Smooth muscle cell (in vitro differentiated cells): ENCODE results near the gene BCAS3. TPM values are rescaled to one million over a fixed set of nuclear protein-coding genes. Genes with fewer than 3 reads are reported as not detected.

Experiments
- DNase-seq: peaks from one replicate; lab custom pipeline; 2025; ENCODE audit not compliant: unreplicated experiment; lab: John Stamatoyannopoulos, UW
- H2AFZ ChIP-seq: fragments of 200-600 bp; sonication (generic); 2 replicates; pipeline ENCODE4 v1.6.0; 2016; ENCODE audit warnings: antibody characterized with exemption, low read depth, mild to moderate bottlenecking
- H3F3A ChIP-seq: fragments of 200-600 bp; sonication (generic); 2 replicates; pipeline ENCODE4 v1.6.0; 2017; ENCODE audit warnings: antibody characterized with exemption, low read depth
- H3K27ac ChIP-seq: fragments of 200-600 bp; sonication (generic); 2 replicates; pipeline ENCODE4 v1.5.1; 2016; ENCODE audit warnings: low read depth, mild to moderate bottlenecking
- H3K27me3 ChIP-seq: fragments of 200-600 bp; sonication (generic); 2 replicates; pipeline ENCODE4 v1.6.1; 2016; ENCODE audit warnings: low read depth, mild to moderate bottlenecking
- H3K36me3 ChIP-seq: fragments of 200-600 bp; sonication (generic); 2 replicates; pipeline ENCODE4 v1.5.1; 2016; ENCODE audit warnings: low read depth
- H3K4me1 ChIP-seq: fragments of 200-600 bp; sonication (generic); 2 replicates; pipeline ENCODE4 v1.5.1; 2016; ENCODE audit warnings: low read depth
- H3K4me2 ChIP-seq: fragments of 200-600 bp; sonication (generic); 2 replicates; pipeline ENCODE4 v1.6.0; 2016; ENCODE audit warnings: mild to moderate bottlenecking
- H3K4me3 ChIP-seq: fragments of 200-600 bp; sonication (generic); 2 replicates; pipeline ENCODE4 v1.5.1; 2016; ENCODE audit warnings: mild to moderate bottlenecking
- H3K79me2 ChIP-seq: fragments of 200-600 bp; sonication (generic); 2 replicates; pipeline ENCODE4 v1.6.0; 2016; ENCODE audit warnings: low read depth, mild to moderate bottlenecking
- H3K9ac ChIP-seq: fragments of 200-600 bp; sonication (generic); 2 replicates; pipeline ENCODE4 v1.6.0; 2016; ENCODE audit warnings: low read depth
- H3K9me3 ChIP-seq: fragments of 200-600 bp; sonication (generic); replicated peaks from 2 replicates; pipeline ENCODE4 v1.5.1; 2016; ENCODE audit warnings: low read depth
- H4K20me1 ChIP-seq: fragments of 200-600 bp; sonication (generic); 2 replicates; pipeline ENCODE4 v1.6.0; 2016; ENCODE audit warnings: low read depth
- WGBS: methylation state at CpG from one replicate; pipeline ENCODE4 v1.1.7; 2016; ENCODE audit warnings: low lambda C conversion rate; 5-methylcytosine and 5-hydroxymethylcytosine counted together
- polyA plus RNA-seq: library from polyadenylated mRNA; unstranded; fragments of >200 nt; fragmentation: Nextera tagmentation; extraction: Ambion mirVana; gene quantifications from 2 replicates; pipeline ENCODE4 v1.2.1, GENCODE V29; 2016
- total RNA-seq: library from RNA; depleted of rRNA; stranded (reverse); fragments of >200 nt; gene quantifications from 2 replicates; pipeline ENCODE4 v1.2.3, GENCODE V29; 2014
- TF ChIP-seq, protein P1 (sequence below): fragments of 200-600 bp; sonication (generic); IDR thresholded peaks from 2 replicates; pipeline ENCODE4 v1.5.1; 2017; ENCODE audit warnings: borderline replicate concordance, mild to moderate bottlenecking, antibody characterized with exemption; ENCODE audit not compliant: insufficient read depth, poor library complexity, severe bottlenecking

BCAS3 gene
- total and polyA plus RNA-seq, 2 experiments from 2014 or later, result 17.2 to 54.5 TPM

DNA sequence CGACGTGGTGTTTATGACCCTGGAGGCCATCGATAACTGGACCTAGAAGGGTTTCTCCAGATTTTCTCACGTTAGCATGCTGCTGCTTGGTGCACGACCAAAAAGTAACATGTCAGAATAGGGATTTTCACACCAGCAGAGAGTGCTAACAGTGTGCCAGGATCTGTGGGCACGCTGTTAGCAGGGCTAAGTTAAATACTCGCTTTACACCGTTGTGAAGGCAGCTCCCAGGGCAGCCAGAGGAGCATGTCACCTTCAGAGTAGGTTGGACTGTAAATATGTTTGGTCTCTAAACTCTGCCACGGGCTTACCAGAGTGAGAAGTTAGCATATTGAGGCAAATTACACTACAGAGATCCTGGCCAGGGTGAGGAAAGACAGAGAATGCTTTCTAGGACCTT, 608.8 kb downstream of the BCAS3 start:
- no peak for DNase-seq
- Histone ChIP-seq H4K20me1 (no peaks in the 10 kb centered on the region), H3K4me2 (peak overlapping the region; percentile 79), H3K4me3 (no peak overlapping the region), H3K4me1 (peaks cover 31% of the 10 kb centered on the region), H3K79me2 (no peaks in the 10 kb centered on the region), H3K27me3 (no peaks in the 10 kb centered on the region), H3K36me3 (no peaks in the 10 kb centered on the region), H2AFZ (no peak overlapping the region), H3F3A (peaks cover 43% of the 10 kb centered on the region), H3K9me3 (no peaks in the 10 kb centered on the region), H3K9ac (peak overlapping the region; percentile 53), H3K27ac (peak overlapping the region; percentile 94)
- WGBS, result 23% methylated on average over 9 of the region's 9 CpGs
- TF ChIP-seq, protein P1, sequence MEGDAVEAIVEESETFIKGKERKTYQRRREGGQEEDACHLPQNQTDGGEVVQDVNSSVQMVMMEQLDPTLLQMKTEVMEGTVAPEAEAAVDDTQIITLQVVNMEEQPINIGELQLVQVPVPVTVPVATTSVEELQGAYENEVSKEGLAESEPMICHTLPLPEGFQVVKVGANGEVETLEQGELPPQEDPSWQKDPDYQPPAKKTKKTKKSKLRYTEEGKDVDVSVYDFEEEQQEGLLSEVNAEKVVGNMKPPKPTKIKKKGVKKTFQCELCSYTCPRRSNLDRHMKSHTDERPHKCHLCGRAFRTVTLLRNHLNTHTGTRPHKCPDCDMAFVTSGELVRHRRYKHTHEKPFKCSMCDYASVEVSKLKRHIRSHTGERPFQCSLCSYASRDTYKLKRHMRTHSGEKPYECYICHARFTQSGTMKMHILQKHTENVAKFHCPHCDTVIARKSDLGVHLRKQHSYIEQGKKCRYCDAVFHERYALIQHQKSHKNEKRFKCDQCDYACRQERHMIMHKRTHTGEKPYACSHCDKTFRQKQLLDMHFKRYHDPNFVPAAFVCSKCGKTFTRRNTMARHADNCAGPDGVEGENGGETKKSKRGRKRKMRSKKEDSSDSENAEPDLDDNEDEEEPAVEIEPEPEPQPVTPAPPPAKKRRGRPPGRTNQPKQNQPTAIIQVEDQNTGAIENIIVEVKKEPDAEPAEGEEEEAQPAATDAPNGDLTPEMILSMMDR, result no peak

DNA sequence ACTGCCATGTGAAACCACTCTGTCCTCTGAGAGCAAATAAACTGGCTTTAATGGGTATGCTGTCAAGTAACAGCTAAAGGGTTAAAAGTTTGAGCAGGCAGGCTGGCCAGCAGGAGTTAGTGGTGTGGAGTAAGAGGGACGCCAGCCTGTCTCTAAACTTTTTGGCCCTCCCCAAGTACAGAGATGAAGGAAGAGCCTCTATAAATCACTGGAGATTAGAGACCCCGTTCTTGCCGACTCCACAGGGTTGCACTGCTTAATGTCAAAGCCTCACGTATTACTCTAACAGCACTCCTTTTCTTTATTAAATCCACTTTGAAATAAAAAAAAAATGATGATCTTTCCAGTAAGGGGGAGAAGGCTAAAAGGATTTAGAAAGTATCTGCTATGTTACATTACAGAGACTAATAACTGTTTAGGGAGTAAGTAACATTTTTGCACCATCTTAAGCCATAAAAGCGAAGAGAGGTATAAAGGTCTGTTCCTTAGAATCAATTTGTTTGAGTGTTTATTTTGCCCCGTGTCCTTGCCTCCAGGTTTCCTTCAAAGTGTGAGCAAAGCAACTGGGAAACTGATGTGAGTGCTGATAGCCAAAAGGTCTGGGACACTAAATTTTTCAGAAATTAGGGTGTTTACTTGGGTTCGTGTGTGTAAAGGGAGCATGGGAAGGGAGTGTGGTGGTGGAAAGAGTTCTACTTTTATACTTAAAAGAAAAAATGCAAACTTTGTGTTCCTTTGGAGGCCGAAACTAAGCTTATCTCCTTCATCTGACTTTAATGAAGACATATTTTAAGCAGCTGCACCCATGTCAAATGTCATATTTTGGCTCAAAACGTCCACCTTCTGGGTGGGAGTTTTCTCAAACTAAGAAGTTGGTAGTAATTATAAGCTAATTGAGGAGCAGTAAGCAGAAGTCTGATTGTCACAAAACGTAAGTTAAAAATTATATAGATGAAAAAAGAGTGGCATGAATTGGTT, 612.0 kb downstream of the BCAS3 start:
- Histone ChIP-seq H3K27me3 (no peaks in the 10 kb centered on the region), H4K20me1 (no peaks in the 10 kb centered on the region), H3K36me3 (no peaks in the 10 kb centered on the region), H3K79me2 (no peaks in the 10 kb centered on the region), H3F3A (peaks cover 41% of the 10 kb centered on the region), H3K9ac (peak overlapping the region; percentile 32), H2AFZ (no peak overlapping the region), H3K4me3 (no peak overlapping the region), H3K27ac (peak overlapping the region; percentile 74), H3K9me3 (no peaks in the 10 kb centered on the region), H3K4me1 (peaks cover 39% of the 10 kb centered on the region), H3K4me2 (peak overlapping the region; percentile 55)
- TF ChIP-seq, protein P1, result no peak
- 14% methylated on average over 10 of the region's 10 CpGs for WGBS
- DNase-seq, result no peak

DNA sequence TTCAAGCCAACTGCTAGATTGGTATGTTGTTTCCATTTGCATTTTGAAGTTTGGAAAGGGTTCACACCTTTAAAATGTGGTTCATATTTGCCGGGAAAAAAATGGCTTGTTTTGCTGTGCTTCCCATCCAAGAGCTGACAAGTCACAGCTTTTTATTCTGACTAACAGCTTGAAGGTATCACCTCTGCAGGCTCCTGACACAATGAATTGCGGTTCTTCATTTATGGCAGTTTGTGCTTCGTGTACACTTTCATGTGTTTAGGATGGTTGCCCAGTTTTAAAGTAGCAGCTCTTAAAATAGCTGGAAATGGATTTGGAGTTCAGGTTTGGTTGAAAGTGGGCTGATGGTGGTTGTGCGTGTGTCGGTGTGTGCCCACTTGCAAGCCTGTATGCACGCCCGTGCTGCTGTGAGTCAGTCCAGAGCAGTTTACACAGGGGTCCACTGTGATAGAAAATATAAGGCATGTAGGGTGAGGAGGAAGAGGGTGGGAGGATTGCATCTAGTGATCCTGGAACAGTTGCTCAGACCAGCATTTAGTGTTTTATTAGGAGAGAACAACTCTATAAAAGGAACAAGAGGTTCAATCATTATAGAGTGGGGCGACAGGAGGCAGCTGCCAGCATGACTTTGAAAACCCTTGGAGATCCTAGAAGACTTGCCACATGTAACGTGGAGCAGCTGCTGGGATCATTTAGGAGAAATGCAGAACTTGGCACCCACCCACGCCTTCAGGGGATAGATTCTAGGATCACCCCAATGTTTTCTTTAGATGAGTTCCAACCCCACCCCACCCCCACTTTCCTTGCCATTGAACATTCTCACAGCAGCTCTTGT, 614.0 kb downstream of the BCAS3 start:
- Histone ChIP-seq H3K27ac (peak overlapping the region; percentile 14), H3K9me3 (no peaks in the 10 kb centered on the region), H3K9ac (no peak overlapping the region), H3K4me1 (peaks cover 24% of the 10 kb centered on the region), H3K4me3 (no peak overlapping the region), H2AFZ (no peak overlapping the region), H3K79me2 (no peaks in the 10 kb centered on the region), H4K20me1 (no peaks in the 10 kb centered on the region), H3K4me2 (peak overlapping the region; percentile 2), H3K27me3 (no peaks in the 10 kb centered on the region), H3K36me3 (no peaks in the 10 kb centered on the region), H3F3A (peaks cover 28% of the 10 kb centered on the region)
- TF ChIP-seq, protein P1, result no peak
- 48% methylated on average over 10 of the region's 10 CpGs for WGBS
- no peak for DNase-seq
